CD14-positive monocyte (primary cell): ENCODE measurements around the gene GAS7. TPM values are rescaled to one million over a fixed set of nuclear protein-coding genes. Genes with fewer than 3 reads are reported as not detected.
A peak's percentile ranks its signal among the peaks of the same experiment; 100 is the strongest.

Experiments
- DNase-seq, 3 donors: peaks; one replicate each; pipeline ENCODE4 v3.0.0-alpha.2; 2011 to 2022
- H2AFZ ChIP-seq: 2 replicates; pipeline ENCODE4 v1.6.0; 2012; ENCODE audit warnings: mild to moderate bottlenecking, low read depth, low read length, inconsistent platforms; ENCODE audit not compliant: insufficient read depth, poor library complexity, severe bottlenecking
- H3K27ac ChIP-seq, 2 donors: 1 replicate in 1 of 2; 2 replicates in 1 of 2; pipeline ENCODE4 v1.5.1; 2012 to 2013; ENCODE audit warnings: low read length in 2 of 2, control low read depth in 1 of 2, inconsistent platforms in 1 of 2, low read depth in 1 of 2, mild to moderate bottlenecking in 1 of 2
- H3K27me3 ChIP-seq, 2 donors: one replicate each; pipeline versions ENCODE4 v1.6.0 to v1.6.1; 2011 to 2013; ENCODE audit warnings: low read length in 2 of 2; ENCODE audit not compliant: control insufficient read depth in 2 of 2, insufficient read depth in 2 of 2
- H3K36me3 ChIP-seq, 2 donors: replicated peaks in 1 of 2; 1 replicate in 1 of 2; 2 replicates in 1 of 2; pipeline versions ENCODE4 v1.5.1 to v1.6.1; 2012 to 2013; ENCODE audit warnings: low read length in 2 of 2, control low read depth in 1 of 2, inconsistent platforms in 1 of 2, mild to moderate bottlenecking in 1 of 2; ENCODE audit not compliant: insufficient read depth in 2 of 2, control insufficient read depth in 1 of 2
- H3K4me1 ChIP-seq, 2 donors: 1 replicate in 1 of 2; 2 replicates in 1 of 2; pipeline versions ENCODE4 v1.5.1 to v1.6.1; 2012 to 2013; ENCODE audit warnings: low read length in 2 of 2, control low read depth in 1 of 2, inconsistent platforms in 1 of 2, mild to moderate bottlenecking in 1 of 2, moderate library complexity in 1 of 2; ENCODE audit not compliant: insufficient read depth in 2 of 2, control insufficient read depth in 1 of 2
- H3K4me2 ChIP-seq: replicated peaks from 2 replicates; pipeline ENCODE3; 2012; ENCODE audit warnings: low read length, moderate library complexity, mild to moderate bottlenecking; ENCODE audit not compliant: poor library complexity, severe bottlenecking; ENCODE audit errors: extremely low read depth
- H3K4me3 ChIP-seq, 3 experiments: fragments of 200-600 bp in 1 of 3; sonication (generic) in 1 of 3; replicated peaks in 1 of 3; 1 replicate in 2 of 3; 2 replicates in 1 of 3; pipeline ENCODE4 v1.5.1; 2011 to 2013; ENCODE audit warnings: low read length in 3 of 3, mild to moderate bottlenecking in 3 of 3, control low read depth in 2 of 3, low read depth in 2 of 3, inconsistent platforms in 1 of 3, moderate library complexity in 1 of 3
- H3K79me2 ChIP-seq: 2 replicates; pipeline ENCODE4 v1.6.0; 2012; ENCODE audit warnings: mild to moderate bottlenecking, control low read depth, inconsistent platforms, low read length, moderate library complexity; ENCODE audit not compliant: insufficient read depth
- H3K9ac ChIP-seq: 2 replicates; pipeline ENCODE4 v1.6.0; 2017; ENCODE audit warnings: low read length, mild to moderate bottlenecking; ENCODE audit not compliant: insufficient read depth, poor library complexity, severe bottlenecking
- H3K9me3 ChIP-seq, 2 donors: replicated peaks in 1 of 2; 1 replicate in 1 of 2; 2 replicates in 1 of 2; pipeline versions ENCODE4 v1.5.1 to v1.6.1; 2012 to 2013; ENCODE audit warnings: low read length in 2 of 2, control low read depth in 1 of 2; ENCODE audit not compliant: control insufficient read depth in 1 of 2, insufficient read depth in 1 of 2
- H4K20me1 ChIP-seq: 2 replicates; pipeline ENCODE4 v1.6.0; 2012; ENCODE audit warnings: mild to moderate bottlenecking, low read length, control low read depth, moderate library complexity; ENCODE audit not compliant: insufficient read depth
- H3K27ac Mint-ChIP-seq, 7 donors: one replicate each; pipeline ENCODE4 v1.8.0; 2020; ENCODE audit warnings: mild to moderate bottlenecking in 7 of 7, mixed read lengths in 7 of 7, moderate library complexity in 6 of 7, inconsistent platforms in 2 of 7
- H3K27me3 Mint-ChIP-seq, 3 donors: one replicate each; pipeline ENCODE4 v1.8.0; 2021 to 2022; ENCODE audit warnings: low read depth in 3 of 3, mild to moderate bottlenecking in 3 of 3, mixed read lengths in 3 of 3, moderate library complexity in 3 of 3, inconsistent platforms in 1 of 3
- H3K36me3 Mint-ChIP-seq, 2 donors: one replicate each; pipeline ENCODE4 v1.8.0; 2020; ENCODE audit warnings: mixed read lengths in 2 of 2, inconsistent platforms in 1 of 2, mild to moderate bottlenecking in 1 of 2
- H3K4me1 Mint-ChIP-seq: one replicate; pipeline ENCODE4 v1.8.0; 2020; ENCODE audit warnings: mild to moderate bottlenecking, mixed read lengths
- H3K4me3 Mint-ChIP-seq, 2 donors: one replicate each; pipeline ENCODE4 v1.8.0; 2020; ENCODE audit warnings: mild to moderate bottlenecking in 2 of 2, mixed read lengths in 2 of 2, moderate library complexity in 1 of 2
- H3K9me3 Mint-ChIP-seq, 7 donors: one replicate each; pipeline ENCODE4 v1.8.0; 2020 to 2022; ENCODE audit warnings: mixed read lengths in 7 of 7, mild to moderate bottlenecking in 6 of 7, moderate library complexity in 6 of 7, inconsistent platforms in 2 of 7
- WGBS: methylation state at CpG from one replicate; pipeline ENCODE4 v1.1.5; 2013; ENCODE audit warnings: missing lambda C conversion rate; ENCODE audit not compliant: insufficient coverage; 5-methylcytosine and 5-hydroxymethylcytosine counted together
- intact Hi-C, 2 donors: fragments of 100-400 bp; cut with micrococcal nuclease; formaldehyde crosslinking; loops; one replicate each; pipeline versions ENCODE4 v1.15.0 to v1.15.1; 2023
- polyA plus RNA-seq, 3 donors: library from polyadenylated mRNA; depleted of rRNA in 1 of 3; unstranded in 2 of 3; stranded (reverse) in 1 of 3; fragments of 300-500 nt in 2 of 3; fragments of >200 nt in 1 of 3; fragmentation: Illumina TruSeq in 2 of 3; gene quantifications; 1 replicate in 2 of 3; 2 replicates in 1 of 3; pipeline ENCODE4 v1.2.3, GENCODE V29; 2012 to 2021
- TF ChIP-seq, protein P1 (sequence below): fragments of 200-600 bp; IDR thresholded peaks from one replicate; pipeline ENCODE4 v1.8.0; 2022; ENCODE audit warnings: antibody characterized with exemption, mild to moderate bottlenecking

Gene GAS7
- polyA plus RNA-seq, 3 donors: 53.1 to 91.9 (median 66.6) TPM

DNA sequence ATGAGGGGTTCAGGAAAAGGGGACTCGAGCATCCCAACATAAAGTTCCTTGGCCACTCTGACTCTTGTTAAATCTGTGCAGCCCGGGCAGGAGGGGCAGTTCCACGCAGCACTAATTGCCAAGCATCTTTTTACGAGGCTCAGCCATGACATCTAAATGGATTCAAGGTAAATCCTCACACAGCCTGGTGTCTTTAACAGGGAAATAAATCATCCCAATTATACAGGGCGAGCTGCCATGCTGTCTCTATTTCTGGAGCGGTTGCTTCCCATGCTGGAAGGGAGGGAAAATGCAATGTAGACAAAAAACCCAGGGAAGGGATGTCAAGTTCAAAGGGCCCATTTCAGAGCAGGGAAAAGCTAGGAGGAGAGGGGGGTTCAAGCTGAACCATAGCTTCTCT, 110.0 kb downstream of the GAS7 start:
- Histone ChIP-seq H3K9me3 (peaks cover 0 to 5% of the 10 kb centered on the region in 2 donors), H3K36me3 (peaks cover 0 to 2% of the 10 kb centered on the region in 2 donors), H2AFZ (no peak overlapping the region), H3K79me2 (peaks cover 26% of the 10 kb centered on the region), H3K4me1 (peaks cover 37% of the 10 kb centered on the region in 2 donors), H3K4me3 (no peak overlapping the region), H3K27me3 (no peaks in the 10 kb centered on the region), H3K27ac (no peak overlapping the region), H3K9ac (no peak overlapping the region), H3K4me2 (no peak overlapping the region), H4K20me1 (peaks cover 74% of the 10 kb centered on the region)
- Mint-ChIP-seq H3K27me3 (peaks cover 0 to 3% (median 0%) of the 10 kb centered on the region in 3 donors), H3K4me1 (peaks cover 53% of the 10 kb centered on the region), H3K27ac (peak overlapping the region in 1 of 7 donors; percentile 63), H3K36me3 (peaks cover 17 to 20% of the 10 kb centered on the region in 2 donors), H3K9me3 (peaks cover 4 to 10% (median 8%) of the 10 kb centered on the region in 7 donors), H3K4me3 (no peak overlapping the region)
- intact Hi-C loops: no loop called here
- TF ChIP-seq, protein P1, sequence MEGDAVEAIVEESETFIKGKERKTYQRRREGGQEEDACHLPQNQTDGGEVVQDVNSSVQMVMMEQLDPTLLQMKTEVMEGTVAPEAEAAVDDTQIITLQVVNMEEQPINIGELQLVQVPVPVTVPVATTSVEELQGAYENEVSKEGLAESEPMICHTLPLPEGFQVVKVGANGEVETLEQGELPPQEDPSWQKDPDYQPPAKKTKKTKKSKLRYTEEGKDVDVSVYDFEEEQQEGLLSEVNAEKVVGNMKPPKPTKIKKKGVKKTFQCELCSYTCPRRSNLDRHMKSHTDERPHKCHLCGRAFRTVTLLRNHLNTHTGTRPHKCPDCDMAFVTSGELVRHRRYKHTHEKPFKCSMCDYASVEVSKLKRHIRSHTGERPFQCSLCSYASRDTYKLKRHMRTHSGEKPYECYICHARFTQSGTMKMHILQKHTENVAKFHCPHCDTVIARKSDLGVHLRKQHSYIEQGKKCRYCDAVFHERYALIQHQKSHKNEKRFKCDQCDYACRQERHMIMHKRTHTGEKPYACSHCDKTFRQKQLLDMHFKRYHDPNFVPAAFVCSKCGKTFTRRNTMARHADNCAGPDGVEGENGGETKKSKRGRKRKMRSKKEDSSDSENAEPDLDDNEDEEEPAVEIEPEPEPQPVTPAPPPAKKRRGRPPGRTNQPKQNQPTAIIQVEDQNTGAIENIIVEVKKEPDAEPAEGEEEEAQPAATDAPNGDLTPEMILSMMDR: no peak
- no peak for DNase-seq
- WGBS: 100% methylated on average over 3 of the region's 6 CpGs

DNA sequence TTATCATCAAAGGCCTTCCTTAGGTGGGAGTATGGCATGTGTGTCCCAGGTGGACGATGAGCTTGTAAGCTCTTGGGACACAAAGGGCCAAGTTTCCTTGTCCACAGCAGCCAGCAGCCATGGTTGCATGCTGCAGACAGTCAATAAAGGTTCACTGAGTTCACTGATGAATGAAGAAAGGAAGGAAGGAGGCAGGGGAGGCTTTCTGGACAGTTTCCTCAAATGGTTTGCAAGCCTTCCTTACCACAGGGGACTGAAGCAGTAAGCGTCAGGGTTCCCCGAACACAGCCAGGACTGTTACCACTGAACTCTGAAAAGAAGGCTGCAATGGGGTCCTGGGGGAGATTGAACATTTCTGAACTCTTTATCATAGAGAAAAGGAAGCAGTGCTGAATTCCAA, 111.1 kb downstream of the GAS7 start:
- H3K27me3 Mint-ChIP-seq: peaks cover 0 to 1% (median 0%) of the 10 kb centered on the region in 3 donors
- H3K27me3 ChIP-seq: no peaks in the 10 kb centered on the region
- peaks cover 37% of the 10 kb centered on the region in 2 donors for H3K4me1 ChIP-seq
- TF ChIP-seq, protein P1: no peak
- peaks cover 2 to 10% (median 5%) of the 10 kb centered on the region in 7 donors for H3K9me3 Mint-ChIP-seq
- DNase-seq: peak; percentile 39 to 70 (median 42)
- H3K4me2 ChIP-seq: peak overlapping the region; percentile 39
- peaks cover 19% of the 10 kb centered on the region for H3K79me2 ChIP-seq
- peak overlapping the region in 1 of 3 experiments; percentile 29 for H3K4me3 ChIP-seq
- H3K4me1 Mint-ChIP-seq: peaks cover 53% of the 10 kb centered on the region
- H3K27ac Mint-ChIP-seq: peak overlapping the region; percentile 72 to 91 (median 83)
- no peak overlapping the region for H2AFZ ChIP-seq
- H3K36me3 ChIP-seq: peaks cover 0 to 3% of the 10 kb centered on the region in 2 donors
- H3K36me3 Mint-ChIP-seq: peaks cover 15 to 19% of the 10 kb centered on the region in 2 donors
- H4K20me1 ChIP-seq: peaks cover 67% of the 10 kb centered on the region
- WGBS: 0% methylated on average over 2 of the region's 3 CpGs
- intact Hi-C loops: no loop called here
- peaks cover 0 to 9% of the 10 kb centered on the region in 2 donors for H3K9me3 ChIP-seq
- no peak overlapping the region for H3K9ac ChIP-seq
- H3K27ac ChIP-seq: peak overlapping the region in 1 of 2 donors; percentile 63
- peak overlapping the region in 1 of 2 donors; percentile 60 for H3K4me3 Mint-ChIP-seq
